Right hindlimb (tissue), 1 donor: ENCODE measurements around the gene TNFRSF9.
"Not testable (repeated sequence)": the region's sequence is repeated elsewhere in the genome, so short reads cannot be mapped to it uniquely, and the experiment has no call there.

Experiments used
- DNase-seq: peaks from one replicate; pipeline ENCODE4 v3.0.0-alpha.2; 2018

TNFRSF9 gene

DNA sequence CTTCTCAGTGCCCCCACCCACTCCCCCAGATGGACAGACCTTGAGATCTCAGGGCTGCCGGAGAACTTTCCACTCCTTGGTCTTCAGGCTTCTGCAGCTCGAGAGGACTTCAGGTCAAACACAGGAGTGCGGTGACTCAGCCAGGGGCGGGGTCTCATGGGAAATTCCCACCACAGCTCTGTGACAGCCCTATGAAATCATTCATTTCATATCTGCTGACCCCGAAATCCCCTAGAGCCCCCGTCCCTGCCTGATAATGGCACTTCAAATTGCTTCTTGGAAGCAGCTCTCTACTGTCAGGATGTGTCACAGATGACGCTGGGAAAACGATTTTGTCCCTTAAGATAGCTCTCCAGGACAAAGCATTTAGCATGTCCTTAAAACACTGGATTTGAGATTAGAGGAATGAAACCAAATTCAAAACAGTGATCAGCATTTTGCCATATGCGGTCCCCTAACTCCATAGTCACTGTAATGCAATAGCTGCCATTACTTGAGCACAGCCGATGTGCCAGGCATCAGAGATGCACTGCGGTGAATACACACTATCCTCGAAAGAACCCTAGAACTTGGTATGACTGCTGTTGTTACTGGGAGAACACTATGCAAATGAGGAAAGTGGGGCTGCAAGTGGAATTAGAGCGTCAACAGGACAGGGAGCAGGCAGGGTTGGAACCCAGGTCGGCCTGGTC, at the start of gene TNFRSF9:
TNFRSF9 (minus strand) TSS at position 95 of the 692 bp plus-strand sequence. CDS start 845 bp downstream, outside the sequence.
- DNase-seq: no peak

DNA sequence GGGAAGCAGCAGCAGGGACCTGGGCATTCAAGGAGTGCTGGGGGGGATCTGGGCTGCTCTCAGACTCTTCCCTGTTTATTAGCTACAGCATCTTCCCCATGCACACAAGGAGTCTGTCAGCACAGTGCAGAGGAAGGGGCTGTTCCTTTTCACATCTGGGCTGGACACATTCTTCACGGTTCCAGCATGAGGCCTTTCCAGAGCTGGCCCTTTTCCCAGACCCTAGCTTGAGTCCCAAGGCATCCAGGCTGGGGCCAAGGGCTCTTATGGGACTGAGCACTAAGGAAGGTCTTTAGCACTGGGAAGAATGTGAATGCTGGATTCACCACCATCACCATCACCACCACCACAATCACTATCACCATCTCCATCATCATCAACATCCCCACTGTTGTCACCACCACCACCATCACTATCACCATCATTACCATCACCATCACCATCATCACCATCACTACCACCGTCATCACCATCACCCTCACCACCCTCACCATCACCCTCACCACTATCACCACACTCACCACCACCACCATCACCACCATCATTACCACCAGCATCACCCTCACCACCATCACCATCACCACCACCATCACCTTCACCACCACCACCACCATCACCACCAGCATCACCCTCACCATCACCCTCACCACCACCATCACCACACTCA, 49.3 kb upstream of the TNFRSF9 start:
- no peak for DNase-seq

DNA sequence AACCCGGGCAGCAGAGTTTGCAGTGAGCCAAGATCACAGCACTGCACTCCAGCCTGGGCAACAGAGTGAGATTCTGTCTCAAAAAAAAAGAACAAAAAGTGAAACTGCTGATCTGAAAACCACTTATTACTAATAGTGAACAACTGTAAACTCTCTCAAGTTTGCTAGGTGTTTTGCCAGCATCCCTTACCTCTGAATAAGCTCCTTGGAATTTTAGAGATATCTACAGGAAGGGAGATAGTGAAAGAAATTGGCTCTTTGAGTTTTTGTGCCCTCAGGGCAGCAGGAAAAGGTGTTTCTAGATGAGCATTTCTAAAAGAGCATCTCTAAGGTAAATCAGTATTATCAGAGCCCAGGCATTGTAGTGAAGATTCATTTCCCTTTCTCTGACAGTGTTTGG, 47.9 kb upstream of the TNFRSF9 start:
- no peak for DNase-seq

DNA sequence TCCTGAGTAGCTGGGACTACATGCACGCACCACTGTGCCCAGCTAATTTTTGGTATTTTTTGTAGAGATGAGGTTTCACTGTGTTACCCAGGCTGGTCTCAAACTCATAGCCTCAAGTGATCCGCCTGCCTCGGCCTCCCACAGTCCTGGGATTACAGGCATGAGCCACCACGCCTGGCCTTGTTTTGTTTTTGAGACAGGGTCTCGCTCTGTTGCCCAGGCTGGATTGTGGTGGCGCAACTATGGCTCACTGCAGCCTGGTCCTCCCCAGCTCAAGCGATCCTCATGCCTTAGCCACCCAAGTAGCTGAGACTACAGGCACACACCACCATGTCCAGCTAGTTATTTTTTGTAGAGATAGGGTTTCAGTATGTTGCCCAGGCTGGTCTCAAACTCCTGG, 46.9 kb upstream of the TNFRSF9 start:
- no peak for DNase-seq

DNA sequence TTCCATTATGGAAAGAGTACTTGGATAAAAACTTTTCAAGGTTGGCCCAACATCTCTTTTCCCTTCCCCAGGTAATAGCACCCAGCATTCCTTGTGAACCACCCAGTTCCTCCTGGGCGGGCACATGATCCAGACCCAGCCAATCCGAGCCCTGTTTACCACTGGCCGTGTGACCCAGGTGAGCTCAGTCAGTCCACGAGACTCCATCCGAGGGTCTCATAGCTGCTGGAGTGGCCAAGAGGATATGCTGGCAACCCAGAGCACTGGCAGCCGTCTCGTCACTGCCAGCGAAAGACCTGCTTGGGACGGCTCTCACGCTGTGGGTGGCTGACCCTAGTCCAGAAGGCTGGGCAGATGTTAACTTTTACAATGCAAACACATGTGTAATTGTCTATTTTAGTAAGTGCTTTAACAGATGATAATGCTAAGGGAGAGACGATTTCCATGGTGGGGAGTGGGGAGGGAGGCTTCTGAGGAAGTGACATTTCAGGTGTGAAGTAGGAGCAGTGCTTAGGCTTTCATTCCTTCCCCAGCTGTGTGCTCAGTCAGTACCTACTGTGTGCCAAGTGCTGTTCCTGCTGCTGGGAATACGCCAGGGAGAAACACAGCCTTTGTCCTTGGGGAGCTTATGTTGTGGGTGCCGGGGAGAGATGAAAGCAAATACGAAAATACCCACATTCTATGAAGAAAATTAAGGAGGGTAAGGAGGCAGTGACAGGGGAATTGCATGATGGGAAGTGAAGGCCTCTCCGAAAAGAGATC, 45.4 kb upstream of the TNFRSF9 start:
- DNase-seq: no peak

GRCh38 chr1:7984811-7985210, 44.2 kb upstream of the TNFRSF9 start:
- DNase-seq: no peak

- no peak for DNase-seq
Observed at GRCh38 chr1:7983086-7983778, 42.6 kb upstream of the TNFRSF9 start.

GRCh38 chr1:7980984-7981383, 40.3 kb upstream of the TNFRSF9 start:
- no peak for DNase-seq

- peak; percentile 53 for DNase-seq
Observed at GRCh38 chr1:7975212-7975865, 34.7 kb upstream of the TNFRSF9 start.

- DNase-seq: no peak
Observed at GRCh38 chr1:7973086-7973485, 32.4 kb upstream of the TNFRSF9 start.

GRCh38 chr1:7972285-7972684, 31.6 kb upstream of the TNFRSF9 start:
- DNase-seq: no peak

GRCh38 chr1:7971024-7971423, 30.4 kb upstream of the TNFRSF9 start:
- no peak for DNase-seq

GRCh38 chr1:7970246-7970645, 29.6 kb upstream of the TNFRSF9 start:
- no peak for DNase-seq

DNA sequence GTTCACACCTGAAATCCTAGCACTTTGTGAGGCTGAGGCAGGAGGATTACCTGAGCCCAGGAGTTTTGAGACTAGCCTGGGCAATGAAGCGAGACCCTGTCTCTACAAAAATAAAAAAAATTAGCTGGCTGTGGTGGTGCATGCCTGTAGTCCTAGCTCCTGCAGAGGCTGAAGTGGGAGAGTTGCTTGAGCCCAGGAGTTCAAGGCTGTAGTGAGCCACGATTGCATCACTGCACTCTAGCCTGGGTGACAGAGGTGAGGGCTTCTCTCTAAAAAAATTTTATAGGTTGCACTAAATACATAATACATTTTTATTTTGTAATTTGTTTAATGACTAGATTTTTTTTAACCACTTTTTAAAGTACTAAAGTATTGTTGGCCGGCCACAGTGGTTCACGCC, 27.0 kb upstream of the TNFRSF9 start:
- no peak for DNase-seq

DNA sequence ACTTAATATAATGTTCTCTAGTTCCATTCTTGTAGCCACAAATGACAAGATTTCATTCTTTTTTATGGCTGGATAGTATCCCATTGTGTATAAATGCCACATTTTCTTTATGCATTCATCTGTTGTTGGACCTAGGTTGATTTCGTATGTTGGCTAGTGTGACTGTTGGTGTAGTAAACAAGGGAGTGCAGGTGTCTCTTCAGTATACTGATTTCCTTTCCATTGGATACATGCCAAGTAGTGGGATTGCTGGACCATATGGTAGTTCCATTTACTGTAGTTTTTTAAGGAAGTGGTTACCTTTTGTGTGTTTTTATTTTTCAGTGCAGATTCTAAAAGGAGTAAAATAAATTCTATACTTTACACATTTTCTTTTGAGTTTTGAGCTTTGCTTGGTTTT, 26.6 kb upstream of the TNFRSF9 start:
- no peak for DNase-seq

GRCh38 chr1:7964476-7964875, 23.8 kb upstream of the TNFRSF9 start:
- no peak for DNase-seq

DNA sequence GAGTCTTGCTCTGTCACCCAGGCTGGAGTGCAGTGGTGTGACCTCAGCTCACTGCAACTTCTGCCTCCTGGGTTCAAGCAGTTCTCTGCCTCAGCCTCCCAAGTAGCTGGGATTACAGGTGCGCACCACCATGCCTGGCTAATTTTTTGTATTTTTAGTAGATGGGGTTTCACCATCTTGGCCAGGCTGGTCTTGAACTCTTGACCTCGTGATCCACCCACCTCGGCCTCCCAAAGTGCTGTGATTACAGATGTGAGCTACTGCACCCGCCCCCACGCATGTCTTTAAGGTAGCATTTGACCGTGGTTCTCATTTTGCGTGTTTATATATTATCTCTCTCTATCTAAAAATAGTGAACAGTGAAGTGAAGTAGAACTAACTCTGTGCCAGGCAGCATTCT, 23.2 kb upstream of the TNFRSF9 start:
- not testable (repeated sequence) for DNase-seq

DNA sequence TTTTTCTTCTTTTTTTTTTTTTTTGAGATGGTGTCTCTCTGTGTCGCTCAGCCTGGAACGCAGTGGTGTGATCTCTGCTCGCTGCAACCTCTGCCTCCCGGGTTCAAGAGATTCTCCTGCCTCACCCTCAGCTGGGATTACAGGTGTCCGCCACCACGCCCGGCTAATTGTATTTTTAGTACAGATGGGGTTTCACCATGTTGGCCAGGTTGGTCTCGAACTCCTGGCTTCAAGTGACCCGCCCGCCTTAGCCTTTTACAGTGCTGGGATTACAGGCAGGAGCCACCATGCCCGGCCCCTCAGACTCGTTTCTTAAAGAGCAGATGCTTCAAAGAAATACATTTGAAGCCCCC, 22.7 kb upstream of the TNFRSF9 start:
- DNase-seq: not testable (repeated sequence)

DNA sequence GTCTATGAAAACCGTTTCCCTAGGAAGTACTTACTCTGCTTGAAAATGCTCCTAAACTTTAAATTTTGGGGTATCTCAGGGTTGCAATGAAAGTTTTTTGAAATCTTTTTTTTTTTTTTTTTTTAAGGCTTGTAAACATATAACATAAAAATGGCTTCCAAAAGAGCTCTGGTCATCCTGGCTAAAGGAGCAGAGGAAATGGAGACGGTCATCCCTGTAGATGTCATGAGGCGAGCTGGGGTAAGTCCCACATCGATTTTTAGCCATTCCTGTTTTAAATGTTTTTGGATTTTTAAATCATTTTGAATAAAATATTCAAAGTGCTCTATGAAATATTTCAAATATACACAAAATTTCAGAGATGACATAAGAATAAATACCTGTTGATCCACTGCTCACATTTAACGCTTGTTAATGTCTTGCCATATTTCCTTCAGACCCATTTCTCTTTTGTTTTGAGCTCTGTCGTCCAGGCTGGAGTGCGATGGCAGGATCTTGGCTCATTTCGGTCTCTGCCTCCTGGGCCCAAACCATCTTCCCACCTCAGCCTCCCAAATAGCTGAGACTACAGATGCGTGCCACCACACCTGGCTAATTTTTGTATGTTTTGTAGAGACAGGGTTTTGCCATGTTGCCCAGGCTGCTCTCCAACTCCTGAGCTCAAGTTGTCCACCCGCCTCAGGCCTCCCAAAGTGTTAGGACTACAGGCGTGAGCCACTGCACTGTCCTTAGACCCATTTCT, 22.2 kb upstream of the TNFRSF9 start:
- no peak for DNase-seq

DNA sequence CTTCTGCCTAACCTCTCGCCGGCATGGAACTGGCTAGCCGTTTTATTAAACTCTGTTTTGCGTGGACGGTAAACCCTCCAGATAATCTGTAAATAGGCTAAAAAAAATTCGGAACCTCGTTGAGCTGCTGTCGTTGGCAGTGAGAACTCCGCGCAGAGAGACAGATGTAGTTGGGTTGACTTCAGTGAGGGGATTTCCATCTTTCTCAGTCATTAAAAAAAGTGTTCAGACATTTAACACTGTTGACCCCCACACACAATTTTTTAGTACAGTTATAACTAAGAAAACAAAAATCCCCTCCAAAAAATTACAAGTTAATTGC, 21.3 kb upstream of the TNFRSF9 start:
- DNase-seq: no peak

DNA sequence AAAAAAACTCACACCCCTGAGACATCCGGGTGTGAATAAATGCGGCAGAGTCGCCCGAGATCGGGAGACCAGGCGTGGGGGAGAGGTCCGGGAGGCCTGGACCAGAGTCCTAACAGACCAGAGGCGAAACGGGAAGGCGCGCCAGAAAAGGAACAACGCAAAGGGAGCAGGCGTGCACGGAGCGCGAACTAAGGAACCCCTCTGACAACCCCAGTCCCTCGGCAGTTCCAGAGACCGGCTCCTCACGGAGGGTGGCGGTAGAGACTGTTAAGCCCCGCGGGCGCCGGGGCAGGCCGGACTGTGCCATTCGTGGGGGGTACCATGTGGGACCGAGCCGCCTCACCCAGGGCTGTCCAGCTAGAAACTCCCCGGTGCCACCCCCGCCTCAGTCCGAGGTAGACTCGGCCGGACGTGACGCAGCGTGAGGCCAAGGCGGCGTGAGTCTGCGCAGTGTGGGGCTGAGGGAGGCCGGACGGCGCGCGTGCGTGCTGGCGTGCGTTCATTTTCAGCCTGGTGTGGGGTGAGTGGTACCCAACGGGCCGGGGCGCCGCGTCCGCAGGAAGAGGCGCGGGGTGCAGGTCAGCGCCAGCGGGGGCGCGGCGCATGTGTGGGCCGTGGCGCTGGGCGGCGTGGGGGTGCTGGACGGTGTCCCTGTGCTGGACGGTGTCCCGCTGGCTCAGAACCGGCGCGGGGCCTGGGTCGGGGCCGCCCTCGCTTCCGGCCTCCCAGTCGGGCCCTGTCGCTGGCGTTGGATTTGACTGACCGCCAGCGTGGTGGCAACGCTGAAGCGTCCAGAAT, 20.8 kb upstream of the TNFRSF9 start, which contains the start of gene PARK7:
PARK7 (plus strand) TSS at position 496 of the 798 bp plus-strand sequence. CDS start 1,075 bp downstream, outside the sequence.
- DNase-seq: peak; percentile 100
